K562 (cell line): ENCODE data around the gene CFL2. TPM values are rescaled to one million over a fixed set of nuclear protein-coding genes. Genes with fewer than 3 reads are reported as not detected.

Experiments used
- ATAC-seq: fragments of 200-7000 bp; cut with Tn5 transposase; 3 replicates; pipeline ENCODE4 v1.9.1; 2020; ENCODE audit warnings: moderate library complexity
- BruUV-seq: library from RNA; stranded (reverse); fragments of 400-500 nt; replicated peaks from 2 replicates; lab custom pipeline; 2021; lab: Mats Ljungman, UMichigan
- CTCF ChIA-PET: fragments of 300-600 bp; formaldehyde crosslinking; extraction: SDS; loops from one replicate; lab custom pipeline; 2021; ENCODE audit warnings: low intra/inter-chr PET ratio; lab: Yijun Ruan, JAX
- POLR2A ChIA-PET: fragments of 300-600, 350-650 bp; sonication (Branson Sonifier 250); formaldehyde crosslinking; extraction: SDS; loops from one replicate; lab custom pipeline; 2021; ENCODE audit warnings: antibody characterized with exemption, inconsistent platforms; lab: Yijun Ruan, JAX
- DNase-seq, 4 experiments: peaks; one replicate each; pipeline versions ENCODE4 v3.0.0 to v3.0.0-alpha.2; 2011 to 2018; ENCODE audit warnings: low spot score in 3 of 4, mixed read lengths in 3 of 4; ENCODE audit errors: extremely low read depth in 1 of 4
- FAIRE-seq: peaks from 2 replicates; lab custom pipeline; 2011; peaks lifted over from hg19 to GRCh38; lab: Jason Lieb, UNC
- H2AFZ ChIP-seq: 2 replicates; pipeline ENCODE4 v1.6.0; 2011; ENCODE audit warnings: low read depth, low read length, control low read depth, inconsistent platforms
- H3K27ac ChIP-seq: fragments of 200-600 bp; 3 replicates; pipeline ENCODE4 v1.8.0; 2011; ENCODE audit warnings: low read depth, mild to moderate bottlenecking, control low read depth, inconsistent platforms, low read length, moderate library complexity, mixed read lengths; ENCODE audit errors: extremely low read depth
- H3K27me3 ChIP-seq, 2 experiments: fragments of 300-600 bp in 1 of 2; 2 replicates in 1 of 2; 3 replicates in 1 of 2; pipeline versions ENCODE4 v1.6.0 to v1.8.0; 2011; ENCODE audit warnings: inconsistent platforms in 2 of 2, low read length in 2 of 2, mild to moderate bottlenecking in 1 of 2, mixed read lengths in 1 of 2, moderate library complexity in 1 of 2; ENCODE audit not compliant: control insufficient read depth in 2 of 2, insufficient read depth in 2 of 2
- H3K36me3 ChIP-seq: fragments of 300-600 bp; 3 replicates; pipeline ENCODE4 v1.8.0; 2011; ENCODE audit warnings: mild to moderate bottlenecking, low read length, inconsistent platforms; ENCODE audit not compliant: control insufficient read depth, insufficient read depth
- H3K4me1 ChIP-seq, 2 experiments: fragments of 200-600 bp in 1 of 2; replicated peaks in 1 of 2; 2 replicates in 1 of 2; 3 replicates in 1 of 2; pipeline versions ENCODE4 v1.5.1 to v1.8.0; 2011; ENCODE audit warnings: inconsistent platforms in 2 of 2, low read length in 2 of 2, mild to moderate bottlenecking in 1 of 2, mixed read lengths in 1 of 2, moderate library complexity in 1 of 2; ENCODE audit not compliant: control insufficient read depth in 2 of 2, insufficient read depth in 2 of 2
- H3K4me2 ChIP-seq: 2 replicates; pipeline ENCODE4 v1.6.1; 2011; ENCODE audit warnings: low read length, control low read depth, inconsistent platforms, mixed read lengths; ENCODE audit not compliant: insufficient read depth
- H3K4me3 ChIP-seq: fragments of 200-600 bp; sonication (generic), shearing (Covaris generic); 2 replicates; pipeline ENCODE4 v1.5.1; 2016; ENCODE audit warnings: control low read depth, inconsistent platforms
- H3K79me2 ChIP-seq: fragments of 200-600 bp; 3 replicates; pipeline ENCODE4 v1.8.0; 2011; ENCODE audit warnings: low read length, inconsistent platforms; ENCODE audit not compliant: control insufficient read depth, insufficient read depth
- H3K9ac ChIP-seq, 2 experiments: 2 replicates each; pipeline versions ENCODE4 v1.6.0 to v1.6.1; 2011; ENCODE audit warnings: low read depth in 2 of 2, low read length in 2 of 2, control low read depth in 1 of 2, inconsistent platforms in 1 of 2, mild to moderate bottlenecking in 1 of 2, mixed read lengths in 1 of 2; ENCODE audit not compliant: insufficient read depth in 1 of 2
- H3K9me1 ChIP-seq: one replicate; pipeline ENCODE4 v1.6.0; 2011; ENCODE audit warnings: inconsistent platforms, mild to moderate bottlenecking, low read length, moderate library complexity; ENCODE audit not compliant: control insufficient read depth, insufficient read depth
- H3K9me3 ChIP-seq: replicated peaks from 2 replicates; pipeline ENCODE4 v1.5.1; 2011; ENCODE audit warnings: low read depth, low read length, inconsistent platforms; ENCODE audit not compliant: control insufficient read depth, insufficient read depth
- H4K20me1 ChIP-seq: replicated peaks from 2 replicates; pipeline ENCODE4 v1.6.1; 2011; ENCODE audit warnings: low read length, inconsistent platforms, mixed read lengths; ENCODE audit not compliant: control insufficient read depth, insufficient read depth
- ADNP ChIP-seq: fragments of 200-800 bp; sonication (Bioruptor generic); IDR thresholded peaks from 2 replicates; pipeline ENCODE4 v1.6.1; 2016; ENCODE audit warnings: missing genetic modification characterization, missing compliant biosample characterization
- CTBP1 ChIP-seq: fragments of 450-650 bp; IDR thresholded peaks from 2 replicates; pipeline ENCODE4 v1.6.1; 2016; ENCODE audit warnings: borderline replicate concordance
- NR2C1 ChIP-seq, 2 experiments: fragments of 450-650 bp; IDR thresholded peaks; 2 replicates each; pipeline ENCODE4 v1.6.1; 2017; ENCODE audit warnings: mild to moderate bottlenecking in 2 of 2, antibody characterized with exemption in 1 of 2, inconsistent platforms in 1 of 2, missing compliant biosample characterization in 1 of 2, missing genetic modification characterization in 1 of 2
- RCOR1 ChIP-seq, 2 experiments: IDR thresholded peaks; 2 replicates each; pipeline ENCODE4 v1.6.1; 2012; ENCODE audit warnings: low read depth in 2 of 2, low read length in 2 of 2, borderline replicate concordance in 1 of 2, improper control_type of control experiment in 1 of 2
- ZNF398 ChIP-seq: fragments of 250-450 bp; sonication (Bioruptor Pico); IDR thresholded peaks from 2 replicates; pipeline ENCODE4 v1.8.0; 2021; ENCODE audit warnings: moderate library complexity, mild to moderate bottlenecking, inconsistent platforms
- ZNF41 ChIP-seq: fragments of 250-450 bp; sonication (Bioruptor Pico); conservative IDR thresholded peaks from 2 replicates; pipeline ENCODE4 v1.4.0; 2020; ENCODE audit warnings: mild to moderate bottlenecking
- ZNF699 ChIP-seq: fragments of 250-450 bp; sonication (Bioruptor Pico); IDR thresholded peaks from 2 replicates; pipeline ENCODE4 v1.8.0; 2021; ENCODE audit warnings: mild to moderate bottlenecking, moderate library complexity; ENCODE audit not compliant: insufficient replicate concordance
- WGBS: fragments of 100-300 bp; shearing (Covaris generic); methylation state at CpG from one replicate; pipeline ENCODE4 v1.1.6; 2016; ENCODE audit warnings: low coverage, mixed read lengths; ENCODE audit not compliant: insufficient coverage; ENCODE audit errors: missing lambda C conversion rate; 5-methylcytosine and 5-hydroxymethylcytosine counted together
- in situ Hi-C: fragments of 300-500 bp; cut with MboI; formaldehyde crosslinking; loops from 4 replicates; pipeline ENCODE4 v1.15.0; 2018; ENCODE audit warnings: inconsistent platforms, mixed read lengths
- intact Hi-C: fragments of 100-400 bp; cut with micrococcal nuclease; formaldehyde crosslinking; loops from 2 replicates; pipeline ENCODE4 v1.14.2; 2022
- polyA plus RNA-seq, 8 experiments: library from polyadenylated mRNA; depleted of rRNA in 4 of 8; stranded (reverse) in 5 of 8; unstranded in 3 of 8; fragments of >200 nt; fragmentation: Nextera tagmentation in 2 of 8; fragmentation: Illumina TruSeq in 1 of 8; extraction: Ambion mirVana in 2 of 8; extraction: Trizol in 1 of 8; gene quantifications; 2 replicates each; pipeline versions ENCODE4 v1.2.1 to v1.2.3, GENCODE V29; 2011 to 2014; ENCODE audit warnings: inconsistent platforms in 1 of 8, missing spikeins in 1 of 8
- total RNA-seq, 7 experiments: library from RNA; depleted of rRNA in 6 of 7; stranded (reverse); fragments of >200 nt in 6 of 7; fragmentation: Illumina TruSeq in 2 of 7; extraction: Trizol in 2 of 7; gene quantifications; 2 replicates each; pipeline versions ENCODE4 v1.2.1 to v1.2.3, GENCODE V29; 2011 to 2021; ENCODE audit warnings: low replicate concordance in 1 of 7

CFL2 gene
- total and polyA plus RNA-seq, 9 of the 15 experiments (the other 6 are each of a cell fraction or from before 2014, with no cell fraction given): 2.0 to 12.7 (median 5.1) TPM

- intact Hi-C loops: no loop called here
- Histone ChIP-seq H3K9me3 (no peaks in the 10 kb centered on the region), H3K27me3 (no peaks in the 10 kb centered on the region), H3K9me1 (no peaks in the 10 kb centered on the region), H3K4me3 (no peak overlapping the region), H3K4me1 (peaks cover 0 to 7% of the 10 kb centered on the region in 2 experiments; a peak in 2 of 5 replicates), H3K36me3 (no peaks in the 10 kb centered on the region), H2AFZ (peak overlapping the region; percentile 33; the same call in 1 of the 2 replicates), H3K9ac (no peak overlapping the region), H3K79me2 (no peaks in the 10 kb centered on the region), H3K4me2 (no peak overlapping the region), H4K20me1 (no peaks in the 10 kb centered on the region), H3K27ac (no peak overlapping the region; the same call in 2 of the 3 replicates)
- ATAC-seq (peak; percentile 60), DNase-seq (peak in 1 of 4 experiments; percentile 12), FAIRE-seq (no peak)
- in situ Hi-C loops: loop anchor here (5.0 kb wide), 1 partner anchor 34 kb away; no protein-coding TSS in a partner anchor
- no peak for TF ChIP-seq ZNF699 (CRISPR knock-in tag)
- TF ChIP-seq NR2C1 (IDR thresholded peaks at IDR 0.05): no peak
- no peak for TF ChIP-seq NR2C1 (tag; IDR thresholded peaks at IDR 0.05)
- 0 out of 4 replicates have a peak, but pooled peaks of 1 of the 2 experiments have one; percentile 26 for TF ChIP-seq RCOR1 (IDR thresholded peaks at IDR 0.05; ENCODE audit: borderline replicate concordance in 1 of 2, low read depth in 2 of 2, low read length in 2 of 2)
- TF ChIP-seq ADNP (tag): no peak
- TF ChIP-seq ZNF41: no peak
- no peak for TF ChIP-seq ZNF398 (CRISPR knock-in tag)
- peak; percentile 29; the same call in 1 of the 2 replicates for TF ChIP-seq CTBP1
- CTCF ChIA-PET: no interaction called here
- 0% methylated on average over 2 of the region's 2 CpGs for WGBS
- POLR2A ChIA-PET: no interaction called here
- BruUV-seq: no TSS peak
These were observed 31.5 kb downstream of the CFL2 start for GRCh38 chr14:34682787-34683321.
